MG63 (cell line): ENCODE results near the gene UAP1L1. TPM values are rescaled to one million over a fixed set of nuclear protein-coding genes. Genes with fewer than 3 reads are reported as not detected.
"Not testable (repeated sequence)": the region's sequence is repeated elsewhere in the genome, so short reads cannot be mapped to it uniquely, and the experiment has no call there.

Experiments used
- DNase-seq: peaks from one replicate; pipeline ENCODE4 v3.0.0-alpha.2; 2020
- H3K27me3 ChIP-seq: fragments of 250-450 bp; sonication (Bioruptor Pico); 2 replicates; pipeline ENCODE4 v1.5.1; 2020; ENCODE audit warnings: mild to moderate bottlenecking, moderate library complexity
- H3K36me3 ChIP-seq: fragments of 250-450 bp; sonication (Bioruptor Pico); 2 replicates; pipeline ENCODE4 v1.5.1; 2020; ENCODE audit warnings: mild to moderate bottlenecking, moderate library complexity
- H3K4me3 ChIP-seq: fragments of 250-450 bp; sonication (Bioruptor Pico); 2 replicates; pipeline ENCODE4 v1.5.1; 2020; ENCODE audit warnings: mild to moderate bottlenecking, moderate library complexity
- H3K9me3 ChIP-seq: fragments of 250-450 bp; sonication (Bioruptor Pico); 2 replicates; pipeline ENCODE4 v1.5.1; 2020; ENCODE audit warnings: mild to moderate bottlenecking, moderate library complexity
- total RNA-seq: library from RNA; depleted of rRNA; stranded (reverse); fragments of >200 nt; shearing (Covaris generic); gene quantifications from 2 replicates; pipeline ENCODE4 v1.2.3, GENCODE V29; 2014; ENCODE audit warnings: low replicate concordance

The UAP1L1 gene
- total RNA-seq, 1 experiment from 2014 or later = 8.2 TPM

DNA sequence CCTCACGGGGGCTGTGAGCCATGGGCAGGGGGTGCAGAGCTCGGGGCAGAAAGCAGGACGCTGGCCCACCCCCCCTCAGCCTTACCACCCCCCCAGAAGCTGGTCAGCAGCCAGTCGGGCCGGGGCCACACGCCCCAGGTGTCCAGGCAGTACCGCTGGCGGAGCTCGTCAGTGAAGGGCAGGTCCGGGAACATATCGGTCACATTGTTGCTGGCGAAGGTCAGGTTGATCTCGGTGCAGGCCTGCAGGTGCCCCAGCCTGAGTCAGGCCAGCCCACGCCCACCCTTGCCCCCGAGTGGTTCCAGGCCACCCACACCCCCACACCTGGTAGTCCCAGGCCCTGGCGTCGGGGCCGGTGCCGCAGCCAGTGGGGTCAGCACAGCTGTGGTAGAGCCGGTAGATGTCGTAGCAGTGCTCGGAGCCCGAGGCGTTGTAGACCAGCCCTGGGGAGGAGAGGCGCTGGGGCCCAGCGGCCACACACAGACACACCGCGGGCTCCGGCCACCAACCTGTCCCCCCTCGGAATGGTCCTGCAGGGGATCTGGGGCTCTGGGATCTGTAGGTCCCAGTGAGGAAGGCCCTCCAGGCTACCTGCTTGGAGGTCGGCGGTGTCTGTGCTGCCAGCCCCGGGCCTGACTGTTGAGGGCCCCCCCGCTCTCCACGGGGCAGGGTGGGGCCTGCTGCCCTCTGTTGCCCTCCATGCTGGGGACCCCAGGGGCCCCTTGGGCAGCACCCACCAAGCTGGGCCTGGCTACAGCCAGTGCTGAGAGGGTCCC, 34.7 kb downstream of the UAP1L1 start:
- Histone ChIP-seq H3K4me3 (no peak overlapping the region), H3K27me3 (no peaks in the 10 kb centered on the region), H3K9me3 (no peaks in the 10 kb centered on the region), H3K36me3 (peaks cover 14% of the 10 kb centered on the region)
- DNase-seq = no peak

DNA sequence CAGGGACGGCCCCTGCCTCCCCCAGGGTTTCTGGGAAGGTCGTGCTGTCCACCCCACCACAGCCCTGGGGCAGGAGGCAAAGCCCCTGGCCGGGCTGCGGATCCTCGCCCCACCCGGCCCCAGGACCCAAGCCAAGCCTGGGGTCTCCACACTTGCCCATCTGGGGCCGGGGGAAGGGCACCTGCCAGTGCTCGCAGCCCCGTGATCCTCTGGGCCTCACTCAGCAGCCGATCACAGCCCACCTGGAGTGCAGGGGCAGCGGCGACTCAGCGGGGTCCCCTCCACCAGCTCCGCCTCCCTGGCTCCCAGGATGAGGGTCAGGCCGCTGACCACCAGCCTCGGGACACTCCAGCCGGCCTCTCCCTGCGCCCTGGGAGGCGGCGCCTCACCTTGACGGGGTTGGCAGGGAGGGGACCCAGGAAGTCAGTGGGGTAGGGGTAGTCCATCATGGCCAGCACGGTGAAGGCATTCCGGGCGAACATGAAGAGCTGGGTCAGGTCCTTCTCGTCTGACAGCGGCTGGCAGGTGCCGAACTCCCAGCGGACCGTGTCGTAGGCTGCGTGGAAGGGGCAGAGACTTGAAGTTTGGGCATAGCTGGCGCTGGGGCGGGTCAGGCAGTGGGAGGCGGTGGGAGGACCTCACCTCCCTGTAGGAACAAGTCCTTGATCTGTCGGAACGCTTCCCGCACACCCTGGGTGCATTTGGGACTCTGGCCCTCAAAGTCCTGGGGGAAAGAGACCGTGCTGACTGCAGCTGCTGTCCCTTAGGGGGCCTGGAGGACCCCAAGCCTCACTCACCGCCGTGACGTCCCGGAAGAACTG, 35.5 kb downstream of the UAP1L1 start:
- no peaks in the 10 kb centered on the region for H3K27me3 ChIP-seq
- H3K4me3 ChIP-seq = no peak overlapping the region; the same call in 1 of the 2 replicates
- no peak for DNase-seq
- H3K9me3 ChIP-seq = no peaks in the 10 kb centered on the region
- H3K36me3 ChIP-seq = peaks cover 14% of the 10 kb centered on the region

GRCh38 chr9:137113385-137114159, 36.3 kb downstream of the UAP1L1 start:
- H3K4me3 ChIP-seq = peak overlapping the region; percentile 33
- no peaks in the 10 kb centered on the region for H3K27me3 ChIP-seq
- no peak for DNase-seq
- H3K9me3 ChIP-seq = no peaks in the 10 kb centered on the region
- peaks cover 14% of the 10 kb centered on the region for H3K36me3 ChIP-seq

GRCh38 chr9:137114220-137114612, 36.9 kb downstream of the UAP1L1 start:
- Histone ChIP-seq H3K36me3 (0 out of 2 replicates have a peak, but pooled peaks cover 11% of the 10 kb centered on the region), H3K27me3 (no peaks in the 10 kb centered on the region), H3K4me3 (peak overlapping the region; percentile 57), H3K9me3 (no peaks in the 10 kb centered on the region)
- no peak for DNase-seq

- Histone ChIP-seq H3K9me3 (no peaks in the 10 kb centered on the region), H3K4me3 (peak within 1 kb of the TSS; percentile 57), H3K36me3 (0 out of 2 replicates have a peak, but pooled peaks cover 8% of the 10 kb centered on the region), H3K27me3 (no peaks in the 10 kb centered on the region)
- peak; percentile 70 for DNase-seq
Measured at GRCh38 chr9:137114613-137115393, 37.5 kb downstream of the UAP1L1 start, which contains the start of gene DPP7. TSS of gene DPP7 (minus strand) at chr9:137114733. CDS start at chr9:137114713, 20 bp downstream.

- Histone ChIP-seq H3K9me3 (no peaks in the 10 kb centered on the region), H3K4me3 (no peak overlapping the region), H3K36me3 (0 out of 2 replicates have a peak, but pooled peaks cover 6% of the 10 kb centered on the region), H3K27me3 (no peaks in the 10 kb centered on the region)
- DNase-seq = no peak
Measured at GRCh38 chr9:137115394-137116026, 38.2 kb downstream of the UAP1L1 start.

- no peaks in the 10 kb centered on the region for H3K9me3 ChIP-seq
- DNase-seq = no peak
Measured at GRCh38 chr9:137116027-137116507, 38.8 kb downstream of the UAP1L1 start.

GRCh38 chr9:137116728-137117127, 39.4 kb downstream of the UAP1L1 start:
- Histone ChIP-seq H3K9me3 (no peaks in the 10 kb centered on the region), H3K36me3 (0 out of 2 replicates have a peak, but pooled peaks cover 6% of the 10 kb centered on the region), H3K27me3 (no peaks in the 10 kb centered on the region), H3K4me3 (no peak overlapping the region)
- DNase-seq = no peak

More at GRCh38 chr9:137116027-137116507, 38.8 kb downstream of the UAP1L1 start:
- Histone ChIP-seq H3K4me3 (no peak overlapping the region), H3K36me3 (0 out of 2 replicates have a peak, but pooled peaks cover 6% of the 10 kb centered on the region), H3K27me3 (no peaks in the 10 kb centered on the region)

DNA sequence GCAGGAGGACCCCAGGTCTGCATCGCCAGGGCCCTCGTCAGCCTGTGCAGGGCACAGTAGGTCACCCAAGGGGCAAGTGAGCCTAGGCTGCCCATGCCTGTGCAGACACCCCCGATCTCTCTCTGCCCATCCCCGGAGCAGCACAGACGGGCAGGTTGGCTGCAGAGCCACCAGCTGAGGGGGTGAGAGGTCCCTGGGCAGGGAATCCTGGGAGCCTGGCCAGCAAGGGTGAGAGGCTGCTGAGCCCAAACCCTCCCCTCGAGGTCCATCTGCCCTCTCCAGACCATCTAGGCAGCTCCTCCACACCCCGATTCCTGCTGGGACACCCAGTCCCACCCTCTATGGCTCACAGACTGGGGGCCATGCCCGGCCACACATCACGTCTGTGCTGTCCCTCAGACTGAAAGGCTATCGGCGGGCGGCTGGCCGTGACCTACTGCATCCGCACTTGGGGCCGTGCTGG, 40.0 kb downstream of the UAP1L1 start:
- DNase-seq = no peak
- no peaks in the 10 kb centered on the region for H3K27me3 ChIP-seq
- no peaks in the 10 kb centered on the region for H3K9me3 ChIP-seq
- H3K4me3 ChIP-seq = no peak overlapping the region
- 0 out of 2 replicates have a peak, but pooled peaks cover 6% of the 10 kb centered on the region for H3K36me3 ChIP-seq

GRCh38 chr9:137118092-137118603, 40.8 kb downstream of the UAP1L1 start:
- not testable (repeated sequence) for H3K9me3 ChIP-seq, H3K36me3 ChIP-seq, H3K4me3 ChIP-seq, H3K27me3 ChIP-seq, DNase-seq

DNA sequence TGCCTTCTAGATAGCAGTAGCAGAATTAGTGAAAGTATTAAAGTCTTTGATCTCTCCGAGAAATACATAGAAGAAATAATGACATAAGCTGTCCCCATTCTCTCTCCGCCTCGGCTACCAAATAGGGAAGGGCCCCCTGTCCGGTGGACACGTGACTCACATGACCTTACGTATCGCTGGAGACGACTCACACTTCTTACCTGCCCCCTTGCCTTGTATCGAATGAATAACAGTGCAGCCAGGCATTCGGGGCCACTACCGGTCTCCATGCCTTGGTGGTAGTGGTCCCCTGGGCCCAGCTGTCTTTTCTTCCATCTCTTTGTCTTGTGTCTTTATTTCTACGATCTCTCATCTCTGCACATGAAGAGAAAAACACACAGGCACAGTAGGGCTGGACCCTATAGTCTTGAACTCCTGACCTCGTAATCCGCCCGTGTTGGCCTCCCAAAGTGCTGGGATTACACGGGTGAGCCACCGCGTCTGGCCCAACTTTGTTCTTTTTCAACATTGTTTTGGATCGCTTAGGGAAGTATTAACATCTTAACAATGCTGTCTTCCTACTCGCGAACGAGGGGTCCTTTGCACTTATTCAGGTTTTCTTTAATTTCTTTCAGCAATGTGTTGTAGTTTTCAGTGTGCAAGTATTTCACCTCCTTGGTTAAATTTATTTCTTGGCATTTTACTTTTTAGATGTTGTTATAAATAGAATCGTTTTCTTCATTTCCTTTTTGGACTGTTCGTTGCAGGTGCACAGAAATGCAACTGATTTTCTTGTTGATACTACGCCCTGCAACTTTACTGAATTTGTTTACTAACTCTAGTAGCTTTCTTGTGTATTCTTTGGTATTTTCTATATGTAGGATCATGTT, 44.8 kb downstream of the UAP1L1 start:
- DNase-seq, H3K9me3 ChIP-seq, H3K36me3 ChIP-seq, H3K4me3 ChIP-seq, H3K27me3 ChIP-seq: not testable (repeated sequence)

- not testable (repeated sequence) for H3K9me3 ChIP-seq, H3K27me3 ChIP-seq, H3K36me3 ChIP-seq, DNase-seq, H3K4me3 ChIP-seq
Measured at GRCh38 chr9:137122796-137123467, 45.6 kb downstream of the UAP1L1 start.

DNA sequence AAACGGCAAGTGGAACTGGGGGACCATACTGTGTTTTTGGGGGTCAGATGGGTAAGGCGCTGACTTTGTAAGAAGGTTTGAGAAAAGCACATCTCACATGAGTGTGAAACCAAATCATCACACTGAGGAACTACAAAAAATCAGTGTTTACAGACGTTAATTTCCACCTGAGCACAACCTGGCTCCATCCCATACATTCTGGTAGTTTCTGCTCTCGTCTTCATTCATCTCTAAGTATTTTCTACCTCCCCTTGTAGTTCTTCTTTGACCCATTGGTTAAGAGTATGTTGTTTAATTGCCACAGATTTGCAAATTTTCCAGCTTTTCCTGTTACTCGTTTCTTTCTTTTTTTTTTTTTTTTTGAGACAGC, 46.1 kb downstream of the UAP1L1 start:
- H3K36me3 ChIP-seq = no peaks in the 10 kb centered on the region; the same call in 1 of the 2 replicates
- DNase-seq = no peak
- H3K9me3 ChIP-seq = no peaks in the 10 kb centered on the region
- H3K27me3 ChIP-seq = no peaks in the 10 kb centered on the region
- no peak overlapping the region for H3K4me3 ChIP-seq

GRCh38 chr9:137123952-137124462, 46.7 kb downstream of the UAP1L1 start:
- H3K27me3 ChIP-seq, H3K4me3 ChIP-seq: not testable (repeated sequence)

More at GRCh38 chr9:137123952-137124462, 46.7 kb downstream of the UAP1L1 start:
- H3K36me3 ChIP-seq, H3K9me3 ChIP-seq, DNase-seq: not testable (repeated sequence)
